Measurements from ENCODE around the gene SOD3.

SOD3 gene

GRCh38 chr4:24842356-24842755, 47.0 kb downstream of the SOD3 start:
- DNase-seq (ENCODE audit: low spot score): no peak

GRCh38 chr4:24843096-24843495, 47.7 kb downstream of the SOD3 start:
- DNase-seq (ENCODE audit: low spot score): no peak

- no peak for DNase-seq (ENCODE audit: low spot score)
These were observed 49.8 kb downstream of the SOD3 start for GRCh38 chr4:24845132-24845531.

- DNase-seq (ENCODE audit: low spot score): no peak
These were observed 50.5 kb downstream of the SOD3 start for GRCh38 chr4:24845902-24846301.

- DNase-seq (ENCODE audit: low spot score): no peak
These were observed 51.3 kb downstream of the SOD3 start for GRCh38 chr4:24846716-24847115.

- no peak for DNase-seq (ENCODE audit: low spot score)
These were observed 54.0 kb downstream of the SOD3 start for GRCh38 chr4:24849351-24849750.

GRCh38 chr4:24849756-24850155, 54.4 kb downstream of the SOD3 start:
- no peak for DNase-seq (ENCODE audit: low spot score)
